WTC11 (cell line): ENCODE data around the gene NUP93.

Source experiments
- ARID4B ChIP-seq: sonication (generic); formaldehyde crosslinking; IDR thresholded peaks from 2 replicates; pipeline ENCODE4 v1.8.0; 2023; ENCODE audit warnings: missing genetic modification reagents, mild to moderate bottlenecking, borderline replicate concordance
- ATF3 ChIP-seq: sonication (generic); formaldehyde crosslinking; conservative IDR thresholded peaks from 2 replicates; pipeline ENCODE4 v1.8.1; 2022; ENCODE audit warnings: mild to moderate bottlenecking, missing genetic modification reagents
- CTCF ChIP-seq: fragments of 200-600 bp; IDR thresholded peaks from 2 replicates; pipeline ENCODE4 v1.8.0; 2022; ENCODE audit warnings: antibody characterized with exemption
- E2F4 ChIP-seq: sonication (generic); formaldehyde crosslinking; IDR thresholded peaks from 2 replicates; pipeline ENCODE4 v1.8.1; 2022; ENCODE audit warnings: low read depth, mild to moderate bottlenecking, moderate library complexity, missing genetic modification reagents, borderline replicate concordance
- ELF4 ChIP-seq: sonication (generic); formaldehyde crosslinking; IDR thresholded peaks from 2 replicates; pipeline ENCODE4 v1.8.1; 2022; ENCODE audit warnings: low read depth, mild to moderate bottlenecking, moderate library complexity, missing genetic modification reagents
- FOXK1 ChIP-seq: sonication (generic); formaldehyde crosslinking; IDR thresholded peaks from 2 replicates; pipeline ENCODE4 v1.8.0; 2022; ENCODE audit warnings: mild to moderate bottlenecking, moderate library complexity, missing genetic modification reagents
- NFE2L1 ChIP-seq: sonication (generic); formaldehyde crosslinking; IDR thresholded peaks from 2 replicates; pipeline ENCODE4 v1.8.1; 2023; ENCODE audit warnings: missing genetic modification reagents
- NR2C2 ChIP-seq: sonication (generic); formaldehyde crosslinking; IDR thresholded peaks from 2 replicates; pipeline ENCODE4 v1.8.0; 2022; ENCODE audit warnings: mild to moderate bottlenecking, missing genetic modification reagents
- TCF7 ChIP-seq: sonication (generic); formaldehyde crosslinking; IDR thresholded peaks from 2 replicates; pipeline ENCODE4 v1.8.0; 2022; ENCODE audit warnings: mild to moderate bottlenecking, low read depth, missing genetic modification reagents, moderate library complexity
- USF2 ChIP-seq: sonication (generic); formaldehyde crosslinking; IDR thresholded peaks from 2 replicates; pipeline ENCODE4 v1.8.1; 2023; ENCODE audit warnings: mild to moderate bottlenecking, missing genetic modification reagents, moderate library complexity
- ZNF138 ChIP-seq: sonication (generic); formaldehyde crosslinking; conservative IDR thresholded peaks from 2 replicates; pipeline ENCODE4 v1.8.1; 2022; ENCODE audit warnings: mild to moderate bottlenecking, moderate library complexity, missing genetic modification reagents
- ZNF317 ChIP-seq: sonication (generic); formaldehyde crosslinking; IDR thresholded peaks from 2 replicates; pipeline ENCODE4 v1.8.1; 2023; ENCODE audit warnings: low read depth, mild to moderate bottlenecking, moderate library complexity, missing genetic modification reagents, borderline replicate concordance
- ZNF416 ChIP-seq: fragments of 250-450 bp; sonication (Bioruptor Pico); IDR thresholded peaks from 2 replicates; pipeline ENCODE4 v1.9.0; 2021; ENCODE audit warnings: mild to moderate bottlenecking, inconsistent platforms

GRCh38 chr16:56743840-56744239 lies 13.9 kb downstream of the NUP93 start:
- TF ChIP-seq E2F4 (CRISPR knock-in tag), result no peak
- no peak for TF ChIP-seq ZNF138 (CRISPR knock-in tag)
- TF ChIP-seq ATF3 (CRISPR knock-in tag), result no peak
- no peak for TF ChIP-seq NFE2L1 (CRISPR knock-in tag)
- TF ChIP-seq ELF4, result no peak
- no peak for TF ChIP-seq ZNF317
- TF ChIP-seq CTCF, result no peak
- no peak for TF ChIP-seq TCF7 (CRISPR knock-in tag)
- TF ChIP-seq NR2C2 (CRISPR knock-in tag), result no peak
- TF ChIP-seq ARID4B (CRISPR knock-in tag), result no peak
- TF ChIP-seq USF2 (CRISPR knock-in tag), result no peak
- no peak for TF ChIP-seq FOXK1
- no peak for TF ChIP-seq ZNF416
